Sigmoid colon (tissue), 7 donors: Measurements from ENCODE around the gene YDJC. TPM values are rescaled to one million over a fixed set of nuclear protein-coding genes. Genes with fewer than 3 reads are reported as not detected.

Experiments used
- DNase-seq: peaks from one replicate; pipeline ENCODE4 v3.0.0-alpha.2; 2019
- H3K27ac ChIP-seq, 4 donors: fragments of 200-600 bp; sonication (generic); one replicate each; pipeline ENCODE4 v1.5.1; 2016 to 2019; ENCODE audit warnings: mild to moderate bottlenecking in 1 of 4
- H3K27me3 ChIP-seq, 3 donors: fragments of 200-600 bp; sonication (generic); one replicate each; pipeline ENCODE4 v1.5.1; 2019; ENCODE audit warnings: mild to moderate bottlenecking in 1 of 3
- H3K36me3 ChIP-seq, 4 donors: fragments of 200-600 bp; sonication (generic); one replicate each; pipeline ENCODE4 v1.5.1; 2016 to 2019
- H3K4me1 ChIP-seq, 4 donors: fragments of 200-600 bp; sonication (generic); one replicate each; pipeline ENCODE4 v1.5.1; 2017 to 2019
- H3K4me3 ChIP-seq, 4 donors: fragments of 200-600 bp; sonication (generic); one replicate each; pipeline ENCODE4 v1.5.1; 2017 to 2019; ENCODE audit warnings: mild to moderate bottlenecking in 2 of 4, moderate library complexity in 1 of 4
- H3K9me3 ChIP-seq, 4 donors: fragments of 200-600 bp in 3 of 4; sonication (generic) in 3 of 4; one replicate each; pipeline versions ENCODE4 v1.5.1 to v1.6.1; 2013 to 2019
- CTCF ChIP-seq, 4 experiments: fragments of 450-650 bp in 3 of 4; fragments of 200-600 bp in 1 of 4; IDR thresholded peaks; one replicate each; pipeline ENCODE4 v1.5.1; 2016 to 2019; ENCODE audit warnings: antibody characterized with exemption in 4 of 4, mild to moderate bottlenecking in 3 of 4, moderate library complexity in 2 of 4
- EP300 ChIP-seq, 4 donors: sonication (generic); formaldehyde crosslinking; IDR thresholded peaks; one replicate each; pipeline ENCODE4 v1.6.1; 2017; ENCODE audit warnings: antibody characterized with exemption in 4 of 4
- POLR2A ChIP-seq, 2 donors: fragments of 450-650 bp; IDR thresholded peaks; one replicate each; pipeline ENCODE4 v1.6.1; 2016; ENCODE audit warnings: antibody characterized with exemption in 2 of 2, mild to moderate bottlenecking in 2 of 2, moderate library complexity in 2 of 2
- POLR2AphosphoS5 ChIP-seq, 4 donors: sonication (generic); formaldehyde crosslinking; IDR thresholded peaks; one replicate each; pipeline ENCODE4 v1.6.1; 2017; ENCODE audit warnings: antibody characterized with exemption in 4 of 4
- WGBS, 2 donors: extraction: QIAGEN DNeasy Blood & Tissue Kit; methylation state at CpG; one replicate each; pipeline ENCODE4 v1.1.7; 2013; 5-methylcytosine and 5-hydroxymethylcytosine counted together
- intact Hi-C: fragments of 100-400 bp; cut with DNase I; formaldehyde crosslinking; loops from one replicate; pipeline ENCODE4 v1.15.1; 2023
- polyA plus RNA-seq, 3 donors: library from polyadenylated mRNA; stranded (reverse); fragments of 200-250 nt; gene quantifications; one replicate each; pipeline ENCODE4 v1.2.3, GENCODE V29; 2013
- total RNA-seq, 4 donors: library from RNA; depleted of rRNA; stranded (reverse); fragments of >200 nt; gene quantifications; one replicate each; pipeline ENCODE4 v1.1.0, GENCODE V29; 2016
- donor health status: healthy with polysubstance abuse.
- donor health status: Bipolar disorder and iron deficiency.
- donor health status: healthy.

The YDJC gene
- total and polyA plus RNA-seq, 7 donors, result 8.3 to 36.5 (median 16.3) TPM

GRCh38 chr22:21634844-21635243 lies 5.0 kb upstream of the YDJC start:
- 90 to 92% methylated on average over 19 of the region's 19 CpGs for WGBS, 2 donors
- intact Hi-C loops, result no loop called here
- H3K4me1 ChIP-seq, result peaks cover 0 to 4% (median 2%) of the 10 kb centered on the region in 4 donors
- no peak overlapping the region for H3K27ac ChIP-seq
- no peaks in the 10 kb centered on the region for H3K27me3 ChIP-seq
- no peak for DNase-seq
- TF ChIP-seq POLR2A (IDR thresholded peaks at IDR 0.05) (no peak), CTCF (IDR thresholded peaks at IDR 0.05) (no peak), EP300 (IDR thresholded peaks at IDR 0.05) (no peak), POLR2AphosphoS5 (IDR thresholded peaks at IDR 0.05) (no peak)
- H3K9me3 ChIP-seq, result no peaks in the 10 kb centered on the region
- H3K4me3 ChIP-seq, result no peak overlapping the region
- H3K36me3 ChIP-seq, result no peaks in the 10 kb centered on the region

GRCh38 chr22:21634081-21634480 lies 4.3 kb upstream of the YDJC start:
- DNase-seq, result no peak
- Histone ChIP-seq H3K9me3 (no peaks in the 10 kb centered on the region), H3K27me3 (no peaks in the 10 kb centered on the region), H3K36me3 (no peaks in the 10 kb centered on the region), H3K4me3 (no peak overlapping the region), H3K27ac (no peak overlapping the region), H3K4me1 (peaks cover 0 to 11% (median 6%) of the 10 kb centered on the region in 4 donors)
- TF ChIP-seq EP300 (IDR thresholded peaks at IDR 0.05), result no peak
- no peak for TF ChIP-seq POLR2A (IDR thresholded peaks at IDR 0.05)
- no peak for TF ChIP-seq POLR2AphosphoS5 (IDR thresholded peaks at IDR 0.05)
- TF ChIP-seq CTCF (IDR thresholded peaks at IDR 0.05), result no peak
- intact Hi-C loops, result no loop called here
- WGBS, 2 donors, result 94 to 97% methylated on average over 16 of the region's 16 CpGs

DNA sequence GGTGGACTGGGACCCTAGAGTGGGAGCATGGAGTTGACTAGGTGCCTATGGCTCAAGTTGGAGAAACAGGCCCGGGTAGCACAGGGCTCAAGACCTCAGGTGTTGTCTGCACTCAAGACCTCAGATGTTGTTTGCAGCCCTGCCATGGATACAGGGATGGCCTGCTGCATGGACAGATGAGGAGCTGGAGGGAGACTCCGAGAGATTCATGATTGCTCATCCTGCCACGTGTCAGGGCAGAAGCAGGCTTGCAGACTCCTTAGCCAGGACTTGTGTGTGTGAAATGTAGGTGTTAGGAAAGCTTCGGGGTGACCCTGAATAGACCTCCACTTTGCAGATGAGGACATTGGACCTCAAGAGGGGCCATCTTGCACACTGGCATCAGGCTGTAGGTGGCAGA lies 3.7 kb upstream of the YDJC start:
- Histone ChIP-seq H3K4me3 (no peak overlapping the region), H3K27ac (no peak overlapping the region), H3K36me3 (peaks cover 0 to under 1% (median 0%) of the 10 kb centered on the region in 4 donors), H3K9me3 (no peaks in the 10 kb centered on the region), H3K27me3 (no peaks in the 10 kb centered on the region), H3K4me1 (peaks cover 0 to 16% (median 12%) of the 10 kb centered on the region in 4 donors)
- 93 to 94% methylated on average over 4 of the region's 4 CpGs for WGBS, 2 donors
- no peak for DNase-seq
- TF ChIP-seq POLR2AphosphoS5 (IDR thresholded peaks at IDR 0.05), result no peak
- no peak for TF ChIP-seq POLR2A (IDR thresholded peaks at IDR 0.05)
- no peak for TF ChIP-seq EP300 (IDR thresholded peaks at IDR 0.05)
- TF ChIP-seq CTCF (IDR thresholded peaks at IDR 0.05), result no peak
- intact Hi-C loops, result no loop called here

DNA sequence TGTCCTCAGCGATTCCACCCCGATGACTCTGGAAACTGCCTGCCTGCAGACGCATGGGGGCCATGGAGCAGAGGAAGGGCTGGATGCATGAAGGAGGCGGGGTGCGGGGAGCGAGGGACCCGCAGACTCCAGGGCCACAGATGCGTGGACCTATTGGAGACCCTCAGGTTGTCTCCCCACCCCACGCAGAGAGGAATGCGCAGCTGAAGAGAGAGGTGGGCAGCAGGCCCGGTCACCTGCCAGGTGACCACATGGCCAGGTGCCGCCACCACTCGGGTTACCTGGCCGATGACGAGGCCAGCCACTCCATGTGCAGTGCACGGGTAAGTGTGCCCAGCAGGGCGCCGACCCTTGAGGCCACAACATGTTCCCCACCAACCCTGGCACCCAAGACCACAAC lies 3.1 kb upstream of the YDJC start:
- no peaks in the 10 kb centered on the region for H3K27me3 ChIP-seq
- intact Hi-C loops, result no loop called here
- no peak overlapping the region for H3K27ac ChIP-seq
- H3K4me1 ChIP-seq, result peaks cover 0 to 19% (median 12%) of the 10 kb centered on the region in 4 donors
- H3K4me3 ChIP-seq, result no peak overlapping the region
- peaks cover 0 to 4% (median 0%) of the 10 kb centered on the region in 4 donors for H3K36me3 ChIP-seq
- DNase-seq, result no peak
- TF ChIP-seq EP300 (IDR thresholded peaks at IDR 0.05) (no peak), CTCF (IDR thresholded peaks at IDR 0.05) (no peak), POLR2A (IDR thresholded peaks at IDR 0.05) (no peak), POLR2AphosphoS5 (IDR thresholded peaks at IDR 0.05) (no peak)
- WGBS, 2 donors, result 85 to 97% methylated on average over 18 of the region's 18 CpGs
- no peaks in the 10 kb centered on the region for H3K9me3 ChIP-seq

GRCh38 chr22:21632237-21632895 lies 2.5 kb upstream of the YDJC start, which contains the start of gene CCDC116:
TSS of gene CCDC116 (plus strand) at chr22:21632760. CDS start at chr22:21633182, 422 bp downstream.
- intact Hi-C loops, result no loop called here
- TF ChIP-seq EP300 (IDR thresholded peaks at IDR 0.05), result no peak
- 49 to 92% methylated on average over 27 of the region's 27 CpGs for WGBS, 2 donors
- H3K4me1 ChIP-seq, result peaks cover 0 to 19% (median 12%) of the 10 kb centered on the region in 4 donors
- no peak for DNase-seq
- H3K36me3 ChIP-seq, result peaks cover 0 to 4% (median 0%) of the 10 kb centered on the region in 4 donors
- H3K9me3 ChIP-seq, result no peaks in the 10 kb centered on the region
- H3K27ac ChIP-seq, result no peak within 1 kb of the TSS
- no peaks in the 10 kb centered on the region for H3K27me3 ChIP-seq
- H3K4me3 ChIP-seq, result no peak within 1 kb of the TSS
